OCI-LY1 (cell line): ENCODE measurements around the gene STK32C.

Experiments
- CTCF ChIP-seq: fragments of 200-600 bp; sonication (generic), shearing (Covaris generic); IDR thresholded peaks from 2 replicates; pipeline ENCODE4 v1.5.1; 2017; ENCODE audit warnings: mild to moderate bottlenecking, antibody characterized with exemption, low read length, moderate library complexity, mixed read lengths
- EZH2 ChIP-seq: fragments of 200-600 bp; sonication (generic), shearing (Covaris generic); IDR thresholded peaks from 2 replicates; pipeline ENCODE4 v1.8.0; 2017; ENCODE audit warnings: borderline replicate concordance, mixed run types, mild to moderate bottlenecking, antibody characterized with exemption, low read length, moderate library complexity, mixed read lengths

DNA sequence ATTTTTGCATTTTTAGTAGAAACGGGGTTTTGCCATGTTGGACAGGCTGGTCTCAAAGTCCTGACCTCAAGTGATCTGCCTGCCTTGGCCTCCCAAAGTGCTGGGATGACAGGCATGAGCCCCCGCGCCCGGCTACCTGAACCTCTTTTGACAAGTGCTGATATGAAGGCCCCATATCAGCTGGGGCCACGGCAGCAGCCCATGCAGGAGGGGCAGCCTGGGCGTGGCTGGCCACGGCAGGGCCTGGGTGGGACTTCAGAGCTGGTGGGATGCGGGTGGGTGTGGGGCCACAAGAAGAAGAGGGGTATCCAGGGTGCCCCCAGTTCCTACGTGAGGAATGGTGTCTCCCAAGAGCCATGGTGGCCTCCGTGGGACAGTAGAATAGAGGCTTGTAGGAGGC is 31.1 kb upstream of the STK32C start:
- TF ChIP-seq CTCF (no peak), EZH2 (no peak)
